Measurements from ENCODE around the gene STRN. TPM values are rescaled to one million over a fixed set of nuclear protein-coding genes. Genes with fewer than 3 reads are reported as not detected.
"Not testable (repeated sequence)": the region's sequence is repeated elsewhere in the genome, so short reads cannot be mapped to it uniquely, and the experiment has no call there.

Gene STRN, protein sequence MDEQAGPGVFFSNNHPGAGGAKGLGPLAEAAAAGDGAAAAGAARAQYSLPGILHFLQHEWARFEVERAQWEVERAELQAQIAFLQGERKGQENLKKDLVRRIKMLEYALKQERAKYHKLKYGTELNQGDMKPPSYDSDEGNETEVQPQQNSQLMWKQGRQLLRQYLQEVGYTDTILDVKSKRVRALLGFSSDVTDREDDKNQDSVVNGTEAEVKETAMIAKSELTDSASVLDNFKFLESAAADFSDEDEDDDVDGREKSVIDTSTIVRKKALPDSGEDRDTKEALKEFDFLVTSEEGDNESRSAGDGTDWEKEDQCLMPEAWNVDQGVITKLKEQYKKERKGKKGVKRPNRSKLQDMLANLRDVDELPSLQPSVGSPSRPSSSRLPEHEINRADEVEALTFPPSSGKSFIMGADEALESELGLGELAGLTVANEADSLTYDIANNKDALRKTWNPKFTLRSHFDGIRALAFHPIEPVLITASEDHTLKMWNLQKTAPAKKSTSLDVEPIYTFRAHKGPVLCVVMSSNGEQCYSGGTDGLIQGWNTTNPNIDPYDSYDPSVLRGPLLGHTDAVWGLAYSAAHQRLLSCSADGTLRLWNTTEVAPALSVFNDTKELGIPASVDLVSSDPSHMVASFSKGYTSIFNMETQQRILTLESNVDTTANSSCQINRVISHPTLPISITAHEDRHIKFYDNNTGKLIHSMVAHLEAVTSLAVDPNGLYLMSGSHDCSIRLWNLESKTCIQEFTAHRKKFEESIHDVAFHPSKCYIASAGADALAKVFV
- polyA plus RNA-seq (2013, experiment 1 of 2; ENCODE audit: insufficient read length): 13.4 TPM
- polyA plus RNA-seq (2013, experiment 2 of 2; ENCODE audit: insufficient read length): 16.8 TPM

GRCh38 chr2:36966370-36967235, at the start of gene STRN:
TSS of gene STRN (minus strand) at chr2:36966536. CDS start at chr2:36966463, 73 bp downstream.
- peak; percentile 97 for DNase-seq

- DNase-seq: no peak
Measured at GRCh38 chr2:37013315-37013641, 46.9 kb upstream of the STRN start.

DNA sequence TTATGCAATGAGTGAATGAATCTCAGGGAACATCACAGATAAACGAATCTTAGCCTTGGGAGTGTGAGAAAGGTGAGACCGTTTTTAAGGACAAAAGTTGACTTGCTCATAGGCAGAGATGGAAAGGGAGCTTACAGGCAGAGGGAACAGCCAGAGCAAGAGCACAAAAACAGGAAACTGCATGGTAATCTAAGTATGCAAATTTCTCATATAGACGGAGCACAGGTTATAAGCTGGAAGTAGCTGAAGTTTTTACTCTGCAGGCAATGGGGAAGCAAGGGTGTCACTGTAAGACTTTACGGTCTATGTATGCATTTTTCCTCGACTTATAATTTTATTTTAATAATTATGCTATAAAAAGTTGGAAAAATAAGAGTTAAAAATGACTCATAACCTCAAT, 44.8 kb upstream of the STRN start:
- DNase-seq: no peak

DNA sequence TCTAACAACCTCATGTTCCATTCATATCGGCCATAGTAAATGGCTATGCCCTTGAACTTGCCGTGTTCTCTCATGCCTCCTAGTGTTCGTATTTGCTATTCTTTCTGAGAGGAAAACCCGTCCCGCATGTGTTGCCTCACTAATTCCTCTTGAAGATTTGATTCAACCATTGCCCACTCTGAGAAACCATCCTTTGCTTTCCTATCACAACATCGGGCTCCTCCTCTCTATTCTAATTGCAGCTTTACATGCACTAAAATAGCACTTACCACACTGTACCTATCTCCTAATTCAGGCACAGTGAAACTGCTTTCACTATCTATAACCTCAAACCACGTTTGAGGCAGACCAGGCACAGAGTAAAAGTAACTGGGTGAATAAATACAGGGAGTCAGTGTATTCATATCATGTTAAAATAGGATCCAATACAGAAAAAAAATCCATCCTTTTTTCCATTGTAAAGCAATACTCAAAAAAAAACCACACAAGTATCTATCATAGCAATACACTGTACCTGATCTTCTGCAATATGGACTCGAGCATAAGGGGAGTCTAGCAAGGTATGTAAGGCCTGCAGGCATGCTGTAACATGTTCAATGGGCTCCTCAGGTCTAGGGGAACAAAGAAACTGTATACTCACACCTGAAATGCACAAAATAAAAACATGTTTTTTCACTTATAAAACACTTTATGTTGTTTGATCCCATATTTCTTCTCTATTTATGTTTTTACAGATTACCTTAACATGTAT, 39.0 kb upstream of the STRN start:
- DNase-seq: peak; percentile 30

DNA sequence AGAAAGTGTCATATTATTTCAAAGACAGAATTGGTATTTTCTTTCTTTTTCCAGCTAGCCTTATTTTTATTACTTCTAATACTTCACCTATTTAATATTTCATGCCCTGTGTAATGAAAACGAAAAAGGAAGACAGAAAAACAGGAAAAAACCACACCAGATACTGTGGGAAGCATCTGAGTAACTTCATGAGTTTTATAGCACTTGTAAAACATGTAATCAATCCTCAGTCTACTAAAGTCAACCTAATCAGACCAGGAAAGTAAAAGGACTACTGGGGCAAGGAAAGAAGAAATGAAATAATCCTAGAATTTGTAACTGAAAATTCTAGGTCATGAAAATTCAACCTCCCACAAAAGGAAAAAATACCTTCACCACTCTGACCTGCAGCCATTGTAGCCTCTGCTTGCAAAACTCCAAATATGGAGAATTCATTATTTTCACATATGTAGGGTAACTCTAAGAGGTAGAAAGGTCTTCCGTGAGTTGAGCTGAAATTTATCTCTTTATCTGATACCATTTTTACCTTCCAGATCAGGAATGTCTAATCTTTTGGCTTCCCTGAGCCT, 34.7 kb upstream of the STRN start:
- DNase-seq: no peak

DNA sequence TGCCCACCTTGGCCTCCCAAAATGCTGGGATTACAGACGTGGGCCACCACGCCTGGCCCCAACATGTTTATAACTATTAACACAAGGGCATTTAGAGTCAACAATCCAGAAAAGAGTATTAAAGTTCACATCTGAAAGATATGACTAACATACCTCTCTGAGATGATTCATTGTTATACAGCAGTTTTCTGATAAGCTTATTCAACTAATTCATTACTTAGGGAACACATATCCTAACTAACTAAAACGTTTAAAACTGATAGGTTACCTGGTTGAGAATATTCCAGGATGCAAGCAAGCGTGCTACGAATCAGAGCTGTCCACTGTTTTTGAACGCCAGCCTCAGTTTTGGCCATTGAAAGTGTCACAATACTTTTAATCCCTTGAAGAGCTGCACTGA, 34.0 kb upstream of the STRN start:
- no peak for DNase-seq

GRCh38 chr2:36999416-36999815, 33.1 kb upstream of the STRN start:
- DNase-seq: not testable (repeated sequence)

DNA sequence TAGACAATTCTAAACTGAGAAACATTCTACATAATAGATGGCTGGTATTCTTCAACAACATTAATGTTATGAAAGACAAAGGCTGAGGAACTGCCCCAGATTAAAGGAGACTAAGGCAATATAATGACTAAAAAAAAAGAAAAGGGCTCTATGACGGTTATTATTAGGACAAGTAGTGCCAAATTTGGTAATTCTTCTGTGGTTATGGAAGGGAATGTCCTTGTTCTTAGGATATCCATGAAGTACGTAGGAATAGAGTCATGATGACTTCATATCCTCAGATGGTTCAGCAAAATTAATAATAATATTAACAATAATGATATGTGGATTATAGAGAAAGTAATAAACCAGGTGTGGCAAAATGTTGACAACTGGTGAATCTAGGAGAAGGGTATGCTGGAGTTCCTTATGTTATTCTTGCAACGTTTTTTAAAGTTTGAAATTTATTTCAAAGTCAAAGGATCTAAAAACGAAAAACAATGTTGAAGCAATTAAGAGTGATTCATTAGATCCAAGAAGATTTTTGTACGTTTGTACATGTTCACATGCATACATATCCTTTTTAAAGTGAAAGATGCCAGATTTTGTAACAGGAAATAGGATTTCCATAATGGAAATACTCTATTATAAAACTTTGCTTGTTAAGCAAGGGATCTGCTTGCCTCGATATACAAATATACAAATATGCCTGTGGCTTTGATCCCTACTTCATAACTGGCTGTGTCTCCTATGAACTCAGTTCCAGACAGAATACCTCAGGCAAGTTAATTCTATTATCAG, 27.7 kb upstream of the STRN start:
- DNase-seq: no peak

GRCh38 chr2:36988008-36988407, 21.7 kb upstream of the STRN start:
- no peak for DNase-seq

DNA sequence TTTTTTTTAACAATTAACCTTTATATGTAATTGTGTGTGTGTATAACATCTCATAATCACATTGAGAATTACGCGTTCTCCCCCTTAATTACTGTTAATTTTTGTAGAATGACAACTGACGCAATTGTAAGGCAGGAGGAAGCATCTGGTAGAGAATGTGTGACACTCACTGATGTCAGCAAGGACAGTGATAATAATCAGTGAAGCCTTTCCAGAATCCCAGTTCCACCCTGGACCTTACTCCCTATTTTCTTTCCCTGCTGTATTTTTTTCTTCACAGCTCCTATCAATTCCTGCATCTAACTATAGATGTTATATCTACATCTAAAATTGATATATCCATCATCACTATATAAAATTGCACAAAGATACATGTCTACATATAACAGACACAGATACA, 16.1 kb upstream of the STRN start:
- no peak for DNase-seq

- no peak for DNase-seq
Measured at GRCh38 chr2:36981911-36982310, 15.6 kb upstream of the STRN start.

DNA sequence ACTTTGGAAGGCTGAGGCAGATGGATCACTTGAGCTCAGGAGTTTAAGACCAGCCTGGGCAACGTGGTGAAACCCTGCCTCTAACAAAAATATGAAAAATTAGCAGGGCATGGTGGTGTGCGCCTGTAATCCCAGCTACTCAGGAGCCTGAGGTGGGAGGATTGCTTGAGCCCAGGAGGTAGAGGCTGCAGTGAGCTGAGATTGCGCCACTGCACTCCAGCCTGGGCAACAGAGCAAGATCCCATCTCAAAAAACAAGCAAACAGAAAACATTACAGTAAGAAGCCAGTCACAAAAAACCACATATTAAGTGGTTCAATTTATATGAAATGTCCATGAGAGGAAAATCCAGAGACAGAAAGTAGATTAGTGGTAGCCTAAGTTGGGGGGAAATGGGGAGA, 12.7 kb upstream of the STRN start:
- not testable (repeated sequence) for DNase-seq

- no peak for DNase-seq
Measured at GRCh38 chr2:36976065-36976464, 9.7 kb upstream of the STRN start.

- DNase-seq: no peak
Measured at GRCh38 chr2:36975306-36975705, 9.0 kb upstream of the STRN start.

GRCh38 chr2:36973320-36973719, 7.0 kb upstream of the STRN start:
- DNase-seq: no peak

DNA sequence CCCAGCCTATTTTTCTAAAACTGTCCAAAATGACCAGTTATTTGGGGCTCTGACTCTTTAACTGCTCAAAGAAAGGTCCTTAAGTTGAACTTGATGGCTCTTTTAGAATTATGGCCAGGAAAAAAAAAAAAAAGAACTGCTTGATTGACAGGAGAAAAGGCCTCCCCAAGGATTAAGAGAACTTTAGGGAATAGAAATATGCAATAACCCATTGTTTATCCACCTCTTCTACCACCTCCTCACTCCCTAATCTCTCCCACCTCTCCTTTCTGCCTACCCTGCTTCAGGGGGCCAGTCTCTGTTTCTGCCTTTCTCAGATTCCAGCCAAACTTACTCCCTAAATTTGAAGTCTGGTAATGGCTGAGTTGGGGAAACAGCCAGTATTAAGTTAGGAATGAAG, 5.7 kb upstream of the STRN start:
- DNase-seq: no peak

DNA sequence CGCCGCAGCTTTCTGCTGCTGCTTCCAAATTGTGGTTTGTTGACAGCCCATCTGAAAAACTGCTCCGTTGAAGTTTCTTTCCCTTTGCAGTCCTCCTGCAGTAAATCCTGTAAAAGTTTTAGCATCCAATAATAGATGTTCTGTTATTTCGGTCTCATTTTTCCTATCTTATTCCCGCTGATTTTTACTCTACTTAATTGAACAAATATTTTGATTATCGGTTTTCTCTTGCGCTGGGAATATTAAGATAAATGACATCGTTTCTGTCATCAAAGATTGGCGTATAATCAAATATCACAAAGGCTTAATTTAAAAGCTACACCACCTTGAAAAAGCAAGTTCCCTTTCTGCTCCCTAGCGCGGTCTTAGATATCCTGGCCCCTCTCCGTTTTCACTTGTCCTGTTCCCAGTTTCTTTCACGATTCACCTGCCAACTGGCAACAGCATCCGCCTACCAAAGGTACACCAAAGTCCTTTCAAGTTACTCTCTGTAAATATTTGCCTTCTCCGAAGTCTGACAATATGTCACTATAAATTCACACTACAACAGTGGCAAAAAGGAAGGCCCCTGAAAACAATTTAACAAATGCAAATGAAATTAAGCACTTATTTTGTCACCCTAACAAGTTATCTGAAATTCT, 1.0 kb upstream of the STRN start:
- no peak for DNase-seq

GRCh38 chr2:36965751-36966369, 476 bp downstream of the STRN start:
- no peak for DNase-seq

DNA sequence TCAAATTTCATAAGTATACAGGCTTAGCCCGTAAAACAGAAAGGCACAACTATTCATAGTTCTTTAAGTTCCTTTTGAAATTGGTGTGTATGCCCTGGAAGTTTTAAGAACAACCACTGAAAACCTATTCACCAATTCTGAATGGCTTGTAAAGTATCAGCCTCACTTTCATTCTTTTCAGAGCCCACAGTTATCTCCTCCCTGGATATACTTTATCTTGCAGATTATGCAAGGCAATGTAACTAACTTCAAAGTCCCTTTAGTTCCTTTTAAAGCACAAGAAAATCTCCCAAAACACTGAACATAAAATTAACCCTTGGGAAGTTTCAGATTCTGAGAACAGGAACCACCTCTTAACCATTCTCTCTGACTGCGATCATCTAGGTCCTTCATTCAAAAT, 1.1 kb downstream of the STRN start:
- no peak for DNase-seq

DNA sequence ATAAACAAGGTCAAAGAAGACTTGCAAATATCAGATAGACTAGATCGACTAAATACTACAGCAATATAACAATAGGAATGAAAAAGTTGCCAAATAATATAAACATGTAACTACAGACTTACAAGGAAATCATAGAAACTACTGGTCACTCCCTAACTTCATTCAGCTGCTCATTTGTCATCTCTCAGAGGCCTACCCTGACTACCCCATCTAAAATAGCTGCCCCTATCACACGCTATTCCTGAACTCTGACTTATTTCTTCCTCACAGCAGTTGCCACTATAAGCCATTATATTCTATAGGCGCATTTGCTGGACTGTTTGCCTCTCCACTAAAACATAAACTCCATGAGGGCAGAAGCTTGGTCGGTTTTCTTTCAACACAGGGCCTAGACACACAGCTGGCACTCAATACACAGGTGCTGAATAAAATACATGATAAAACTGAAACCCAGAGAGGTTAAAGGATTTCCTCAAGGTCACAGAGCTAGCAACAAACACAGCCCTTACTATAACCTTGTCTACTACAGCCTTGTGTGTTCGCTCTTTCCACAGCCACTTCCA, 1.8 kb downstream of the STRN start:
- DNase-seq: no peak
